MV-4-11 (cell line): ENCODE results near the gene GNPNAT1.
"Not testable (repeated sequence)": the region's sequence is repeated elsewhere in the genome, so short reads cannot be mapped to it uniquely, and the experiment has no call there.

Experiments used
- DNase-seq: peaks from one replicate; lab custom pipeline; 2025; lab: John Stamatoyannopoulos, UW

The GNPNAT1 gene

DNA sequence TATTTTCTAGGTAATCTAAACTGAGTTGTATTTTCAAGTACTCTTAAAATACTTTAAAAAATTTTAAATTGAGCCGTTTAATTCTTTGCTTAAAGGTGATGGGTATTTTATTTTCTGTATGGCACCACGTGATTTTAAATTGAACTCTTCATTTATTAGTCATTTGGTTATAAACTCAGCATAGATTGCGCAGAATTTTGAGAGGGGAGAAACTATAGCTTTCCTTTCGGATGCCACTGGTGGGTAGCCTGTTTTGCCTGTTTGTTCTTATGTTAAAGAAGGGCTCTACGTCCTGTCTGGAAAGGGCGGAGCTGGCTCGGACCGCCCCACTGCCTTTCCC, 61.9 kb downstream of the GNPNAT1 start:
- DNase-seq, result no peak

GRCh38 chr14:52729035-52729434, 62.4 kb downstream of the GNPNAT1 start:
- DNase-seq, result not testable (repeated sequence)

DNA sequence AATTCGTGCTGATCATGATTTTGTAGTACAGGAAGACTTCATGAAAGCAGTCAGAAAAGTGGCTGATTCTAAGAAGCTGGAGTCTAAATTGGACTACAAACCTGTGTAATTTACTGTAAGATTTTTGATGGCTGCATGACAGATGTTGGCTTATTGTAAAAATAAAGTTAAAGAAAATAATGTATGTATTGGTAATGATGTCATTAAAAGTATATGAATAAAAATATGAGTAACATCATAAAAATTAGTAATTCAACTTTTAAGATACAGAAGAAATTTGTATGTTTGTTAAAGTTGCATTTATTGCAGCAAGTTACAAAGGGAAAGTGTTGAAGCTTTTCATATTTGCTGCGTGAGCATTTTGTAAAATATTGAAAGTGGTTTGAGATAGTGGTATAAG, 63.9 kb downstream of the GNPNAT1 start:
- not testable (repeated sequence) for DNase-seq
